ENCODE data around the gene WTIP. TPM values are rescaled to one million over a fixed set of nuclear protein-coding genes. Genes with fewer than 3 reads are reported as not detected.
A peak's percentile ranks its signal among the peaks of the same experiment; 100 is the strongest.

The WTIP gene
- total RNA-seq, 1 experiment from 2014 or later, result 8.4 TPM

- intact Hi-C loops (cut with micrococcal nuclease), result no loop called here
- no TSS peak for BruUV-seq (replicated peaks)
- H3K4me1 ChIP-seq (ENCODE audit: control insufficient read depth in 1 of 2, insufficient read depth in 2 of 2, low read length in 2 of 2), result no peaks in the 10 kb centered on the region
- TF ChIP-seq SIN3A (IDR thresholded peaks at IDR 0.05; ENCODE audit: low read depth) (no peak), POLR2AphosphoS5 (IDR thresholded peaks at IDR 0.05; ENCODE audit: low read depth, low read length) (no peak), CBX3 (IDR thresholded peaks at IDR 0.05; ENCODE audit: low read depth) (no peak), CEBPB (IDR thresholded peaks at IDR 0.05; ENCODE audit: low read depth) (no peak), ZNF274 (IDR thresholded peaks at IDR 0.05; ENCODE audit: low read depth, low read length) (no peak), REST (IDR thresholded peaks at IDR 0.05; ENCODE audit: low read depth) (no peak), RAD21 (IDR thresholded peaks at IDR 0.05; ENCODE audit: low read depth) (peak; percentile 58), POLR2A (IDR thresholded peaks at IDR 0.05; ENCODE audit: borderline replicate concordance, extremely low read depth, insufficient read depth, insufficient read length) (no peak), EZH2 (IDR thresholded peaks at IDR 0.05) (no peak), SP1 (IDR thresholded peaks at IDR 0.05; ENCODE audit: low read depth) (no peak), MAX (IDR thresholded peaks at IDR 0.05) (no peak), EGR1 (IDR thresholded peaks at IDR 0.05; ENCODE audit: low read depth) (no peak), SRF (IDR thresholded peaks at IDR 0.05; ENCODE audit: low read depth) (no peak), ZBTB33 (IDR thresholded peaks at IDR 0.05; ENCODE audit: extremely low read depth, insufficient replicate concordance, low read length) (no peak), ATF3 (IDR thresholded peaks at IDR 0.05) (no peak), ELF1 (IDR thresholded peaks at IDR 0.05; ENCODE audit: borderline replicate concordance, low read depth) (no peak), FOSL1 (IDR thresholded peaks at IDR 0.05; ENCODE audit: low read depth) (no peak), CTCF (IDR thresholded peaks at IDR 0.05 in 2 of 3, conservative IDR thresholded peaks at IDR 0.05 in 1 of 3; ENCODE audit: borderline replicate concordance in 1 of 3, insufficient read depth in 1 of 3, low read depth in 2 of 3, low read length in 2 of 3) (peak; percentile 49 to 59 (median 57); a peak in 4 of 6 replicates), ZFX (IDR thresholded peaks at IDR 0.05) (no peak), TCF7L2 (IDR thresholded peaks at IDR 0.05; ENCODE audit: borderline replicate concordance, extremely low read depth, insufficient read depth, insufficient read length) (peak; percentile 71), EZH2phosphoT487 (IDR thresholded peaks at IDR 0.05; ENCODE audit: borderline replicate concordance) (no peak), YY1 (IDR thresholded peaks at IDR 0.05; ENCODE audit: extremely low read depth, insufficient replicate concordance, low read depth, low read length) (no peak)
- DNase-seq (ENCODE audit: low read depth, low spot score) (peak; percentile 24), ATAC-seq (peak; percentile 88)
- no peaks in the 10 kb centered on the region for H3K36me3 ChIP-seq (ENCODE audit: control insufficient read depth in 1 of 2, insufficient read depth in 2 of 2, low read length in 2 of 2)
- no peaks in the 10 kb centered on the region for H4K20me1 ChIP-seq (ENCODE audit: insufficient read depth)
- peaks cover 23% of the 10 kb centered on the region; the same call in 1 of the 2 replicates for H3K27me3 ChIP-seq (ENCODE audit: insufficient read depth, low read length)
- H3K4me3 ChIP-seq (replicated peaks in 1 of 2; ENCODE audit: low read depth in 1 of 2, low read length in 2 of 2), result no peak overlapping the region
- no peaks in the 10 kb centered on the region for H3K79me2 ChIP-seq (ENCODE audit: insufficient read depth, low read length)
- H3K4me2 ChIP-seq (ENCODE audit: low read length), result no peak overlapping the region
- H3K9ac ChIP-seq (ENCODE audit: low read length), result no peak overlapping the region
- H3K27ac ChIP-seq (ENCODE audit: low read depth, low read length), result no peak overlapping the region
- RAD21 ChIA-PET (ENCODE audit: low non-redundant PET in 1 of 2, low total read pairs in 2 of 2, uncharacterized antibody in 2 of 2, unreplicated experiment in 2 of 2), result no interaction called here
- H3K9me3 ChIP-seq (ENCODE audit: control insufficient read depth in 1 of 2, insufficient read depth in 1 of 2, low read depth in 1 of 2, low read length in 2 of 2), result no peaks in the 10 kb centered on the region
- CTCF ChIA-PET, result interaction anchor here (0.6 to 0.8 kb wide), 3 partner anchors 17 to 157 kb away, joined by 3 to 5 read pairs (median 4); no protein-coding TSS in a partner anchor
- POLR2A ChIA-PET, result interaction anchor here (0.6 kb wide), 1 partner anchor 500 kb away, joined by 5 read pairs; no protein-coding TSS in a partner anchor
- no peak overlapping the region for H2AFZ ChIP-seq (ENCODE audit: low read depth, low read length, poor library complexity, severe bottlenecking)
- no peaks in the 10 kb centered on the region for H3K9me2 ChIP-seq (ENCODE audit: insufficient read depth)
Measured at GRCh38 chr19:34555447-34555846, 73.9 kb downstream of the WTIP start.

All from HCT116 (cell line).